Measurements from ENCODE around the gene CIAO2A.

Gene CIAO2A

GRCh38 chr15:64037966-64038365, 55.7 kb downstream of the CIAO2A start:
- no peak for DNase-seq

GRCh38 chr15:64037116-64037515, 56.5 kb downstream of the CIAO2A start:
- no peak for DNase-seq

DNA sequence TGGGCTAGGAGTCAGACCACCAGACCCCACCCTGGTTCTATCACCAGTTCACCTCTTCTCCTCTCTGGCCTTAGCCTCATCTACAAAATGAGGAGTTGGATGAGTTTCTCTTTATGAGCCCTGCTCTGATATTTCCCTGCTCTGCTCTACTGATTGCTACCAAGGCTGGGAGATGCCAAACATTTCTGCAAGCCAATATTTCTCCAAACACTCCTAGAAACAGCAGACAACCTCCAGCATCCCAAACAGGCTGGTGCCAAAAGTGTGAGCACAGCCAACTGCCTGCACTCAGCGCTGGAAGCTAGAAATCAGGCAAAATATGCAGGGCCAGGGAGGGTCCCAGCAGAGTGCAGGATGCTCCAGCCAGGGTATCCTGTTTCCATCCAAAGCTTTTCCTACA, 58.1 kb downstream of the CIAO2A start:
- no peak for DNase-seq

- DNase-seq = no peak
These were observed 59.1 kb downstream of the CIAO2A start for GRCh38 chr15:64034519-64034918.

DNA sequence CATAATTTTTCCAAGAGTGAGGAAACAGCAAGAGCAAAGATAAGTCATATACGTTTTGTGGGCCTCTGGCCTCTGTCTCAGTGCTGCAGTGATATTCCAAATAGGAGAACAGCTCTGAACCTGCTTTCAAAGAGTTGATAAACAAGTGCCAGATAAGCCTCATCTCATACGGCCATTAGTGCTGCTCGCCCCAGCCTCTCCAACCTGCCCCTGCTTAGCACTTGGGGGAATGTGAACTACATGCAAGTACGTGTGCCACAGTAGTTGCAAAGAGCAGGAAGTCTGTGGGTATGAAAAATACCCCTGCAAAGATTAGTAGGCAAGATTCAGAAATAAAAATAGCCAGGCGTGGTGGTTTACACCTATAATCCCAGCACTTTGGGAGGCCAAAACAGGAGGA, 61.3 kb downstream of the CIAO2A start:
- DNase-seq = no peak

DNA sequence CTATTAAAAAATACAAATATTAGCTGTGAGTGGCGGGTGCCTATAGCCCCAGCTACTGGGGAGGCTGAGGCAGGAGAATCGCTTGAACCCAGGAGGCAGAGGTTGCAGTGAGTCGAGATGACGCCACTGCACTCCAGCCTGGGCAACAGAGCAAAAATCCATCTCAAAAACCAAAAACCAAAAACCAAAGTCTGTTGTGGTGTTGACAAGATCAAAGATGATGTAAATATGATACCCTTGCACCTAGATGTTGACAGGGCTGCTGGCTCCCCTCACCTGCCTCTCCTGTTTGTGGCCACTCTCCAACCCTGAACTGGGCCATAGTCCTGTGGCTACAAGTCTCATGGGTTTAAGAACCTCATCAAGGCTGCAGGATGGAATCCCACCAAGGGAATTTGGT, 63.5 kb downstream of the CIAO2A start:
- DNase-seq = no peak

DNA sequence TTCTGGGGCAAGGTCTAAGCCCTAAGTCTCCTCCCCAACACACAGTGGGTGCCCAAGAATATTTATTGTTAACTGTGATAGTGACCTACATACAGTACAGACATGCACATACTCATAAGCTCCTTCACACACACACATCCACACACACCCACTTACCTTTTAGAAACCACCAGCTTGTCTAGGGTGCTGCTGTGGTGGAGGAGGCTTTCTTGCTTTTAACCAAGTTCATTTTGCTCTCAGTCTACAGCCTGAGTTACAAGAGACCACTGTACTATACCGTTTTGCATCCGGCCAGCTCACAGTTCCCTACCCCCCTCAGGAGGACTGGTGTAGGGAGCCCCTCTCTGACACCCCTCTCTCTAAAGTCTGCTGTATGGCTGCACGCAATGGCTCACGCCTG, 64.0 kb downstream of the CIAO2A start:
- no peak for DNase-seq

DNA sequence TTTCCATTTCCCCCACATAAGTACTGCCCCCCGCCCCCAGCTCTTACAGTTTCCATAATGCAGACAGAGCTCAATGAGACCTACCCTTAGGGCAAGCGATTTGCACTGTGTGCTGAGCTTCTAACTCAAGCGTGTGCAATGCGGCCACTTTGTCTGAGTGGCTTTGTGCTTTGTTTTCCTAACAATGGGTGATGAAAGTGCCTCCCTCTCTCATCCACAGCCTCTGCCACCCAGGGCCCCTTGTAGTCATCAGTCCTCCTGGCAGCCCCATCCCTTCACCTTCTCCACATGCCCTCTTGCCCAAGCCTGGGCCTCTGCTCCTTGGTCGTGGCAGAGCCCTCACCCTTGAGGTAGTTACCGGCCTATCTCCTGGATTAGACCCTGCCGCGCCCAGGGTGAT, 64.5 kb downstream of the CIAO2A start:
- DNase-seq = no peak

DNA sequence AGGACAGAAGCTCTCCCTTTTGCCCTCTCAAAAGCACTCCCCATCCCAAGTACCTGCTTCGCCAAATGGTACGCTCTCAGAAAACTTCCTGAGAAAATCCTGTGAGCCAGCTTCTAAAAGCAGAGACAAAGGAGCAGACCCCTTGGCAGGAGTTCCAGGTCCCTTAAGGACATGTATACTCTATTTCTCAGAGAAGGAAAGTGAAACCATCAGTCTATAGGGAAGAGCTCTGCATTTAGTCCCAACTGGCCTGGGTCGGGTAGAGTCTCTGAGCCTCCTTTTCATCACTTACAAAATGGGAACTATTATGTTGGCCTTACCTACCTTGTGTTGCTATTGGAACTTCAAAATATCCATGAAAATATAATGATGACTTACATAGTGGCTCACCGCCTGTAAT, 67.0 kb downstream of the CIAO2A start:
- DNase-seq = no peak

DNA sequence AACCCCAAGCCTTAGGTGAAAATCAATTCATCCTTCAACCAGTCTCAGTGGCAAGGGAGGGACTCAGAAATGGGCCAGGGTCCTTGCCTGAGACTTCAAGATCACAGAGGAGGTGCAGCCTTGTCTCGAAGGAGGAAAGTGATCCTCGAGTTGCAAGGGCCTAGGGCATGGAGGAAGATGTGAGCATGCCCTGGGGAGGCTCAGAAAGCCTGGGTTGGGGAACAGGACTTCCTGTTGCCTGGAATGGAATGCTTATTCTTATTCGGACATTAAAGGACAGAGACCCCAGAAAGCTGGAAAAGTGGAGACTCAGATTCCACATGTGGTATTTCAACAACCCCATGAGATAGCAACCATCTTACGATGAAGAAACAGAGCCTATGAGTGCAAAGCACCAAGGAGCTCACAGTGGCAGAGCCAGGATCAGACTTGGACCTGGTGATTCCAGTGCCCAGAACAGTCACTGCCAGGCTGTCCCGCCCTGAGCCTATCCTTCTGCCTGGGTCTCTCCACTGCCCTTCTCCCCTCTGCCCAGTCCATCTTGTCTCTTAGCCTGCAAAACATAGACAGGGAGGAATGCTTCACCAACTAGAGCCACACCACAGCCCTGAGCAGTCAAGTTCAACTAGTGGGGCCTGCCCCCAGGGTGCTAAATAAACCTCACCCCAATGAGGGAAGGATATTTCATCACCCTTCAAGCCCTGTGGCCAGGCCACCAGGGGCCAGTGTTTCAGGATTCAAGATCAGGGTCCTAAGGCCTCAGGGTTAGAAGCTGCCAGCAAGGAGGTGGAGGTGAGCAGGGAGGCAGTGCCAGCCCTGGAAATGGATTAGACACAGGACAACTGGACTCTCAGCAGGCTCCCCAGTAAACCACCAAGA, 69.2 kb downstream of the CIAO2A start:
- DNase-seq = no peak

GRCh38 chr15:64023220-64023619, 70.4 kb downstream of the CIAO2A start:
- DNase-seq = no peak

- no peak for DNase-seq
These were observed 71.1 kb downstream of the CIAO2A start for GRCh38 chr15:64022571-64022970.
